Muscle of leg (tissue), 11 donors: Measurements from ENCODE around the gene CSMD2. TPM values are rescaled to one million over a fixed set of nuclear protein-coding genes. Genes with fewer than 3 reads are reported as not detected.

ENCODE experiments used
- DNase-seq: peaks from one replicate; pipeline ENCODE4 v3.0.0; 2013
- H3K27ac ChIP-seq: one replicate; pipeline ENCODE4 v1.5.1; 2013; ENCODE audit warnings: mild to moderate bottlenecking, low read length, control low read depth
- H3K27me3 ChIP-seq: one replicate; pipeline ENCODE4 v1.6.1; 2013; ENCODE audit warnings: low read length; ENCODE audit not compliant: control insufficient read depth, insufficient read depth
- H3K36me3 ChIP-seq: one replicate; pipeline ENCODE4 v1.6.1; 2013; ENCODE audit warnings: low read length; ENCODE audit not compliant: control insufficient read depth, insufficient read depth
- H3K4me1 ChIP-seq: one replicate; pipeline ENCODE4 v1.6.1; 2013; ENCODE audit warnings: low read length; ENCODE audit not compliant: control insufficient read depth, insufficient read depth
- H3K4me3 ChIP-seq: one replicate; pipeline ENCODE4 v1.5.1; 2013; ENCODE audit warnings: low read length, control low read depth
- H3K9me3 ChIP-seq: replicated peaks from 2 replicates; pipeline ENCODE4 v1.6.1; 2013; ENCODE audit warnings: low read depth, low read length; ENCODE audit not compliant: control insufficient read depth
- WGBS: methylation state at CpG from one replicate; pipeline ENCODE4 v1.1.5; 2013; ENCODE audit warnings: missing lambda C conversion rate; ENCODE audit not compliant: insufficient coverage; 5-methylcytosine and 5-hydroxymethylcytosine counted together
- polyA plus RNA-seq, 8 donors: library from polyadenylated mRNA; unstranded; fragments of 120-200 nt; gene quantifications; one replicate each; pipeline versions ENCODE4 v1.2.1 to v1.2.3, GENCODE V29; 2013; ENCODE audit warnings: inconsistent platforms in 1 of 8, low replicate concordance in 1 of 8; ENCODE audit not compliant: insufficient read length in 8 of 8, insufficient read depth in 1 of 8
- total RNA-seq: library from RNA; stranded (reverse); fragments of 120-200 nt; gene quantifications from one replicate; pipeline ENCODE4 v1.2.4, GENCODE V29; 2013

Gene CSMD2
- total and polyA plus RNA-seq, 9 donors, result 0.27 to 1.6 (median 0.52) TPM

DNA sequence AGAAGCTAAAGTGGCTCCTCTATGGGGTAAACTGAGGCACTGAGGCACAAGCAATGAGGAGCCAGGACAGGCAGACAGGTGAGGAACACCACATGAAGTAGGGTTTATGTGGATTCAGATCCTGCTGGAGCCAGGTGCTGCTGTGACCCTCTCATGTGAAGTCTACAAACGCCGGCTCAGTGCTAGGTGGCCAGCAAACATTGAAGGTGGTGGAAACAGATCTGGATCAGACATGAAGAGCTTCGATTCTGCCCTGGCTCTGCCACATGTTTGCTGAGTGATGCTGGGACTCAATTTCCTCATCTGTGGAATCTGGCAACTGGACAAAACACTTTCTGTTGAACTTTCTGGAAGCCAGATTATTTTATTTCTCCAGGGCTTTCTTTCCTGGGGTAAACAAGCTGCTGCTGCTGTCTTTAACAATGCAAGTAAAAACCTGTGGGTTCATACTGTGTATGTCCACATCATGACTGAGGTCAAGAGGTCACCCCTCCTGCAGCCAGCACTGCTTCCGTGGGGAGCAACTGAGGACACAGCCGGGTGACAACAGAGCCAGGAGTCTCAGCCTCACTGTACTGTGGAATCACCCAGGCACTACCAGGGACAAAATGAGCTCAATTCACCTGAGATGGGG, 267.8 kb downstream of the CSMD2 start:
- peaks cover 3% of the 10 kb centered on the region for H3K4me1 ChIP-seq
- H3K27ac ChIP-seq, result no peak overlapping the region
- H3K27me3 ChIP-seq, result no peaks in the 10 kb centered on the region
- 48% methylated on average over 5 of the region's 5 CpGs for WGBS
- no peaks in the 10 kb centered on the region for H3K9me3 ChIP-seq
- DNase-seq, result no peak
- no peak overlapping the region for H3K4me3 ChIP-seq
- no peaks in the 10 kb centered on the region for H3K36me3 ChIP-seq

DNA sequence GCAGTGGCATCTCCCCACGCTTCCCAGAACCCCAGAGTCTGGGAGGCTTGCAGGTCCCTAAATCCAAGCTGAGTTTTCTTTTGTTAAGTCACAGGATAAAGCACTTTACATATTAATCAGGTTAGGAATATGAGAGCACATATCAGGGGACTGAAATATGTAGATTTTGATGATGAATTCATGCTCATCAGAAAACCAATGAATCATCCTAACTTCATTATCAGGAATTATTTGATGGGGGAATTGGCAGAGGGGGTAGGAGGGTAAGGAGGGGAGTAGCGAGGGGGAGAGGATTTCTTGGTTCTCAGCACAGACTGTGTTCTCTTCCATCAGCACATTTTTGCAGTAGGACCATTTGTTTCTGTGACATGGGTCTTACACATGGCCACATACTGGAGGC, 269.1 kb downstream of the CSMD2 start:
- Histone ChIP-seq H3K36me3 (no peaks in the 10 kb centered on the region), H3K9me3 (no peaks in the 10 kb centered on the region), H3K4me1 (peaks cover 3% of the 10 kb centered on the region), H3K27me3 (no peaks in the 10 kb centered on the region), H3K4me3 (no peak overlapping the region), H3K27ac (no peak overlapping the region)
- no CpG with 5 or more reads among the region's 2 CpGs for WGBS
- no peak for DNase-seq

DNA sequence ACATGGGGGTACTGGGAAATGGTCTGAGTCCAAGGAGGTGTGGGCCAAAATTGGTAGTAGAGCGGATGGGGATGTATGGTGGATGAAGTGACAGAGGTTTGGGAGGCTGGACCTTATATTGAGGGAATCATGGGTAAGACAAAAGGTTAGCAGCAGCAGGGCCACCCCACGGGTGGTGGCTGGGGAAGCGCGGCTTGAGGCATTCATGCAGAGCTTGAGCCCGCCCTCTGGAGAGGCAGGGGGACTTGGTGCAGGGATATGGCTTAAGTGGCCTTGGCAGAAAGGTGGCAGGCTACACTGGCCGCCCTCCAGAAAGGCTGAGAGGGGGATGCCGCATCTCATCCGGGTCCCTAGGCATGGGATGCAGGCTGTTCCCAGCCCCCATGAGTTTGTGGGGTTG, 269.6 kb downstream of the CSMD2 start:
- DNase-seq, result no peak
- H3K27ac ChIP-seq, result no peak overlapping the region
- H3K4me3 ChIP-seq, result no peak overlapping the region
- no peaks in the 10 kb centered on the region for H3K27me3 ChIP-seq
- peaks cover 3% of the 10 kb centered on the region for H3K4me1 ChIP-seq
- H3K36me3 ChIP-seq, result no peaks in the 10 kb centered on the region
- H3K9me3 ChIP-seq, result no peaks in the 10 kb centered on the region
- 58% methylated on average over 7 of the region's 8 CpGs for WGBS

DNA sequence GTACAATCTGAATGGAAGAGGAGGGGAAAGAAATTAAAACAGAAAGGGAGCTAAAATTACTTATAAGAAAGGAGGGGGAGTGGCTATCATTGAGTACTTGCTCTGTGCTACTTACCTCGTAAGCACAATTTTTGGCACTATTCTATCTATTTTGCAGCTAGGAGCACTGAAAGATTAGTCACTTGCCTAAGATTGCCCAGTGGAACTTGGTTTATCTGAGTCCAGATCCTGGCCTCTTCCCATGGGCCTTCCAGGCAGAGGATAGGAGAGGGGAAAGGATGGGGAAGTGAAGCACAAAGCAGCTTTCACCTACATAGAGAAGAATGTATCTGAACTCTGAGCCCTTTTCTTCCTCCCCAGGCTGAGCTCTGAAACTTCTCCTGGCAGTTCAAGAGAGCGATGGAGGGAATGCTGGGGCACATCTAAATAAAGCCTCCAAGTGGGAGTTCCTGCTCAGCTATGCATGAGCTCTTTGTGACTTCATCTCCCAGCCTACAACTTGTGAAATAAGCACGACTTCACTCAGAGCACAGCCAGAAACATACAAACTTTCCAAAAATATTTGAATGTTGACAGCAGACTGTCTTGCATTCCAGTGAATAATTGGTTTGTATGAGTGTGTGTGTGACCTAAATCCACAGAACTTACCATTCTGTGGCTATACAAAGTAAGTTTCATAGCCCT, 271.7 kb downstream of the CSMD2 start:
- H3K27ac ChIP-seq, result no peak overlapping the region
- WGBS, result 63% methylated on average over 2 of the region's 3 CpGs
- peak; percentile 67 for DNase-seq

DNA sequence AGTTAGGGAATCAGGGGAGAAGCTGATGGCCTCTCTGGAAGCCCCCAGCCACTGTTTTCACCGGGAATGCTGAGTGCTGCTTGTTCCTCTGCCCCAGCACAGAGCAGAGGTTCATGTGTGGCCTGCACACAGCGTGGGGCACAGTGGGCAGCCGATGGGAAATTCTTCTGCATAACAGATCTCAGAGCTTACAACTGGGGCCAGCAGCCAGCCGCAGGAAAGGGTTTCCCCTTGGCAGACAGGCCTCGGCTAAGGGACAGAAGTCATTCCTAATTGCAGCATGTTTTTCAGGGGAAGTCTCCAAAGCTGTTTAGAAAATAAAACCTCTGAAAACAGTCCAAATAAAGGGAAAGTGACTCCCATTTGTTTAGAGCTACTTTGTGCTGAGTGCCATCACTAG, 278.5 kb downstream of the CSMD2 start:
- Histone ChIP-seq H3K4me3 (no peak overlapping the region), H3K27me3 (no peaks in the 10 kb centered on the region), H3K4me1 (no peaks in the 10 kb centered on the region), H3K27ac (no peak overlapping the region), H3K9me3 (no peaks in the 10 kb centered on the region), H3K36me3 (no peaks in the 10 kb centered on the region)
- no peak for DNase-seq
- 28% methylated on average over 3 of the region's 5 CpGs for WGBS

More for the DNA sequence above, 271.7 kb downstream of the CSMD2 start:
- peaks cover 3% of the 10 kb centered on the region for H3K4me1 ChIP-seq
- H3K36me3 ChIP-seq, result no peaks in the 10 kb centered on the region
- no peaks in the 10 kb centered on the region for H3K9me3 ChIP-seq
- H3K4me3 ChIP-seq, result no peak overlapping the region
- H3K27me3 ChIP-seq, result no peaks in the 10 kb centered on the region

DNA sequence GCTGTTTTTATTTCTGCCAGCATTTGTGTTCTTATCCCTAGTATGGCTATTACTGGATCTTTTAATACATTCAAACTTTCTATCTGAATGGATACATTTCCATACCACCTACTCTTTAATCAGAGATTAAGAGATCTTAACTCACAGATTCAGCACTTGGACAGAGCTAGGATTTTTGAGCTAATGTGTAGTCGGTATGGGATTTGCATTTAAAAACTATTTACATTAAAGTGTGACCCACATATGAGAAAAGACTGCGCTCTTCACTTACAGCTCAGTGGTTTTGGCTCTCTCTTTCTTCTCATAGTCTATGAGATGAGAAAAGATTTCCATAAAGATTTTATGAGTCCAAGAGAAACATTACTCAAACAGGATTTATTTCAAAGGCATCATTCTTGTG, 284.7 kb downstream of the CSMD2 start:
- H3K27ac ChIP-seq, result no peak overlapping the region
- H3K4me3 ChIP-seq, result no peak overlapping the region
- H3K27me3 ChIP-seq, result no peaks in the 10 kb centered on the region
- no CpG with 5 or more reads among the region's 2 CpGs for WGBS
- no peaks in the 10 kb centered on the region for H3K36me3 ChIP-seq
- peaks cover 3% of the 10 kb centered on the region for H3K4me1 ChIP-seq
- H3K9me3 ChIP-seq, result no peaks in the 10 kb centered on the region
- no peak for DNase-seq

DNA sequence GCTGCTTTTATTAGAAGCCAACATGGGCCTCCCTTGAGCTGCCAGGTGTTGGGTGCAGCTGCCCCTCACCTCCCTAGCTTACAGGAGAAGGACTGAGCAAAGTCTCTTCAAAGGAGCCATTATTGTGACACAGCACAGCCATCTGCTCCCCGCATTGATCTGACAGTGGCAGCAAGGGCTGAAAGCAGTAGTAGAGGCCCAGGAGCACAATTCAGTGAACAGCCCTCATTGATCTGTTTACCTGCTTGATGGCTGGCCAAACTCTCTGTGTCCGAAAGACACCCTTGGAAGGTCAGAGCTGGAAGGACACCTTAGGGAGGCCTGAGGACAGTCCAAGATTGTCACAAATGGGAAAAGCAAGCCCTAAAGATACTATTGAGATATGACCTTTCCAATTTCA, 286.6 kb downstream of the CSMD2 start:
- no peak overlapping the region for H3K4me3 ChIP-seq
- H3K4me1 ChIP-seq, result peaks cover 8% of the 10 kb centered on the region
- no peaks in the 10 kb centered on the region for H3K27me3 ChIP-seq
- H3K9me3 ChIP-seq, result no peaks in the 10 kb centered on the region
- no peak for DNase-seq
- H3K27ac ChIP-seq, result no peak overlapping the region
- WGBS, result 90% methylated on average over 1 of the region's 2 CpGs
- H3K36me3 ChIP-seq, result no peaks in the 10 kb centered on the region

DNA sequence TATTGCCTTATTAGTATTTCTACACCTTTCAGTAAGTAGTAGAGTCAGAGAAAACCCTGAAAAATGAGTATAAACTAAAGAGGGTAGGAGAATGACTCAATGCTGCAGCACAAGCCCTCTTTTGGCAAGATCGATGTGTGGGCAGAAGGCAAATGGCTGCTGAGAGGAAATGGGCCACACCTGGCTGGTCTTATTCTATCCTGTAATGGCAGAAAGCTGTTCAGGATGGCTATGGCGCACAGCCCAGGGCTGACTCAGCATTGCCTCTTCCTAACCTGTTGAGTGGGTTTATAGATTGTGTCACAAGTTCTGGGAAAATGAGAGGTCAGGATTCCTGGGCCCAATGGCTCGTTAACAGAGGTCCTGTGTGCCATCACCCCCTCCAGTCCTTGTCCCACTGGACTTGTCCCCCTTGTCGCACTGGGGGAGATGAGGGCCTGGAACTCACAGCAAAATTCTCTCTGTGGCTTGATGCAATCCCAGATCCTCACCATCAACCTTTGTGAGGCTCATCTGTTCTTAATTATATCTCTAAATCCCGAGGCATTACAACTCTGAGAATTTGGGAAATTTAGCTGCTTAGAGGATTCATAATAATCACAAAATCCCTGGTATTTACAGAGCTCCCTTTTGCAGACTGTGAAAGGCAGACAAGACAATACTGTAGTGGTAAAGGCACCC, 287.9 kb downstream of the CSMD2 start:
- DNase-seq, result no peak
- H3K9me3 ChIP-seq, result no peaks in the 10 kb centered on the region
- H3K36me3 ChIP-seq, result no peaks in the 10 kb centered on the region
- no peak overlapping the region for H3K4me3 ChIP-seq
- H3K4me1 ChIP-seq, result peaks cover 8% of the 10 kb centered on the region
- no peak overlapping the region for H3K27ac ChIP-seq
- no peaks in the 10 kb centered on the region for H3K27me3 ChIP-seq
- 61% methylated on average over 4 of the region's 5 CpGs for WGBS

DNA sequence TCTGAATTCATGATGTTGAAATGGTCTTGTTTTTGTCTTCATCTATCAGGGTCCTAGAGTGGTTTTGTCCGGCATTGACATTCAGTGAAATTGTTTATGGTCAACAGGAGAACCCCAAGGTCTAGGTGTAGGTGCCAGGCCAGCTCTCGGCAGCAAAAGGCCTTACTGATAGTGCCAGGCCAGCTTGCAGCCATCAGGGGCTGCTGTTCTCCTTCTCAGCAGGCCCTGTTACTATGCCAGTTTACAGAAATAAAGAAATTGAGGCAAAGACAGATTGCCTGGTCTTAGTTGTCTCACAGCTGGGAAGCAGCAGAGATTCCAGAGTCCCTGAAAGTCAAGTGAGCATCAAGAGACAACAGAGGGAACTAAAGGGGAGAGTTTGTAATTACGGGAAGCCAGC, 289.2 kb downstream of the CSMD2 start:
- Histone ChIP-seq H3K4me3 (no peak overlapping the region), H3K36me3 (no peaks in the 10 kb centered on the region), H3K4me1 (peaks cover 8% of the 10 kb centered on the region), H3K9me3 (no peaks in the 10 kb centered on the region), H3K27me3 (no peaks in the 10 kb centered on the region), H3K27ac (no peak overlapping the region)
- DNase-seq, result no peak
- 64% methylated on average over 3 of the region's 3 CpGs for WGBS

DNA sequence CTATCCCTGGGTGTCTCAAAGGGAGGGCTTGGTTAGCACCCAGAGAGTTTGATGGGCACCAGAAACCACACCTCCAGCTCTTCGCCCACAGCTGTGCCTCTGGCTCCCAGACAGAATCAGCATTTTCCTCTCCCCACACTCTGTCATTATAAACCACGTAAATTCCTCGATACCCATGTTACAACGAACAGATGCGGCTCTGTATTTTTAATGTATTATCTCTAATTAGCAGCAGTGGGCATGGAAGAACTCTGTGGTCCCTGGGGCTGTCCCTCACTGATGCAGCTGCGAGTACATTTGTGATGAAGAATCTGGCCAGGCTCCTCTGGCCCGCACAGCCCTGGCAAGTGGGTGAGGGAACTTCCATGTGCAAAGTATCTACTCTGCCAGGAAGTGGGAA, 290.4 kb downstream of the CSMD2 start:
- no peaks in the 10 kb centered on the region for H3K36me3 ChIP-seq
- H3K27ac ChIP-seq, result no peak overlapping the region
- H3K4me1 ChIP-seq, result peaks cover 8% of the 10 kb centered on the region
- no peak overlapping the region for H3K4me3 ChIP-seq
- peak; percentile 52 for DNase-seq
- H3K27me3 ChIP-seq, result no peaks in the 10 kb centered on the region
- WGBS, result 67% methylated on average over 1 of the region's 7 CpGs
- no peaks in the 10 kb centered on the region for H3K9me3 ChIP-seq
